GM18867 (cell line): ENCODE measurements around the gene STK4.

Source experiments
- ATAC-seq: cut with Tn5 transposase; IDR thresholded peaks from one replicate; pipeline ENCODE4 v1.9.1; 2021; ENCODE audit warnings: mild to moderate bottlenecking, moderate library complexity; ENCODE audit not compliant: unreplicated experiment

Gene STK4

GRCh38 chr20:45080867-45081624 is 114.7 kb downstream of the STK4 start:
- ATAC-seq: no peak

GRCh38 chr20:45082468-45082867 is 116.2 kb downstream of the STK4 start:
- ATAC-seq: no peak

DNA sequence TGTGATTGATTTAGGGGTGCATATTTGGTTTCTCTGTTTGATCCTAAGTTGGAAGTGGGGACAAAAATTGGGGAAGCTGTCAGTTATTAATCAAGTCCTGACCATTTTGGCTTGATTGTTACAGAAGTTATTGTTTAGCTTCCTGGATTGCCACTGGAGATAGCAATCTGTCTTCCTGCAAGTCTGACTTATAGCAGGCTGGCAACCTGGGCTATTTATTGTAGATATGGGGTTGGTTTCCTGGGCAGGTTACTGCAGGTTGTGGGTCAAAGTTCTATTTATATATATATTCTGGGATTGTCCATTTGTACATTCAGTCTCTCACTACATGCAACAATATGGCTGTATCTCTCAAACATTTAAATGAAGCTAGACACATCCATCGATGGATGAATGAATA is 116.8 kb downstream of the STK4 start:
- no peak for ATAC-seq

DNA sequence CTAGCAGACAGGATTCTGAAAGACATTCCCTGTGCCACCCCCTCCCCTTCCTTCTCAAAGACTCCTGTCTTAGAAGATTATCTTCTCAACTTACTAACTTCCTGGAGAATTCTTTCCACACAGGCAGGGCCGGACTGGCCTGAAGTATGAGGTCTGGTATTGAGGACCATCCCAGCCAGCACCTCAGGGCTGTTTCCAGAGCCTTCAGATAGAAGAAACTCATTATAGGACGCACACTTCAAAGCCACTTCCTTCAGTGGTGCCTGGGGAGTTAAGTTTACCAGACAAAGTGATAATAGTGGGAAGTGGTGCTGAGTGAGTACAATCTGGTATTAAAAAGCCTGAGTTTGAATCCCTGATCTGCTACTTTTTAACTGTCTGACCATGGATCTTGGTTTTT is 119.0 kb downstream of the STK4 start:
- ATAC-seq: no peak

- ATAC-seq: no peak
These were observed 119.6 kb downstream of the STK4 start for GRCh38 chr20:45085867-45086266.

- no peak for ATAC-seq
These were observed 120.9 kb downstream of the STK4 start for GRCh38 chr20:45087097-45087790.

GRCh38 chr20:45087814-45088213 is 121.5 kb downstream of the STK4 start:
- no peak for ATAC-seq

DNA sequence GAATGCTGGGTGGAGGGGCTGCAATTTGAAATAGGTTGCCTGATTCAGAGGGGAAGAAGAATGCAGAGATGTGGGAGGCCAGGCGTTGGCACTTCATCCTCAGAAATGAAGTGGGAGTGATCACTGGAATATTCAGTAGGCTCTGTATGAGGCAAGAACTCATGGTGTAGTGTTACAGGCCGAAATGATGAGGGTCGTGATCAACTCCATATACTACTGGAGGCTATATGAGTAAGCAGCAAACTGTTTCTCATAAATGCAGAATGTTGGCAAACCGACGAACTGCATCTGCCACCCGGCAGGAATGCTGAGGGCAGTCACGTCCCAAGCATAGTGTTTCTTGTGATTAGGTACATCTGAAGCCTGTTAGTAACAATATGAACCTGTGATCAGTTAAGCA is 121.9 kb downstream of the STK4 start:
- no peak for ATAC-seq

GRCh38 chr20:45090481-45090880 is 124.2 kb downstream of the STK4 start:
- no peak for ATAC-seq

DNA sequence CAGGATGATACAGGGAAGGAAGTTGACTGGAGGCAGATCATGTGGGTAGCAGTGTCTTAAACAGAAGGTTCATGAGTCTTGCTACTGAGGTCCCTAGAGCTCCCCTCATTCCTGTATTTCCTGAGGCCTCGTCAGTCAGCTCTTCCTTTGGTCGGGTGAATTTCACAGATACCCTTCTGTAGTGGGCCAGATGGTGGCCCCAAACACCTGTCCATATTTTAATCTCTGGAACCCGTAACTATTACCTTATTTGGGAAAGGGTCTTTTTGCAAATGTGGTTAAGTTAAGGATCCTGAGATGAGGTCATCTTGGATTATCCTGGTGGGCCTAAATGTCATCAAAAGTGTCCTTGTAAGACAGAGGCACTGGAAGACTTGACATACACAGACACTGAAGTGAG is 125.1 kb downstream of the STK4 start:
- ATAC-seq: no peak

DNA sequence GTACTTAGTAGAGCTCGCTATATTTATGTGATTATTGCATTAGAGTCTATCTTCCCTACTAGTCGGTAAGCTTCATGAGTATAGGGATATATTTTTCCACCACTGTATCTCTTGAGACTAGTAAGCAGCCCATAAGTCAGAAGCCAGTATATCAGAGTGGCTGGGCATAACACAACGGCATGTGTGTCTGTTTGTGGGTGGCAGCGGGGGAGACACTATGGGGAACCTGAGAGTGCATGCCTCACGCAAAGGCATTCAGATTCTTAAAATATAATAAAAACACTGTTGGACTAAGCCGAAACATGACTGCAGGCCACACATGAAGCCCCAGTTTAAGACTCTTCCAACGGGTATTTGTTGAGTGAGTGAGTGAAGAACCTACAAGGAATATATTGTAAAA is 126.6 kb downstream of the STK4 start:
- no peak for ATAC-seq

DNA sequence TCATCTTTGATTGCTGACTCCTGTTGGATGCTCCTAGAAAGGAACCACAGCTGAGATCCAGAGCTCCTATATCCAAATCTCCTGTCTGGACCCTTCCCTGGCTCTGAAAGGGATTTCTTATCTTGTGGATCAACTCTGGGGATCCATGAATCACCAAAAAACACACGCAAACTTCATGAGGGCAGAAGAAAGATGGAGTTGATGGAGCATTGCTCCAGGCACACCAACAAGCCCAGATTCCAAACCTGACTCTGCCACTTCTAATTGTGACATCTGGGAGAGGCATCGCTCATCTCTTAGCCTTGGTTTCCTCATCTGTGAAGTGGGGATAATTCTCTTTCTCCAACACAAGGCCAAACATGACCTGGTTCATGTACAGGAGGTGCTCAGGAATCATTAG is 127.9 kb downstream of the STK4 start:
- ATAC-seq: no peak

- ATAC-seq: no peak
These were observed 128.7 kb downstream of the STK4 start for GRCh38 chr20:45094864-45095574.

DNA sequence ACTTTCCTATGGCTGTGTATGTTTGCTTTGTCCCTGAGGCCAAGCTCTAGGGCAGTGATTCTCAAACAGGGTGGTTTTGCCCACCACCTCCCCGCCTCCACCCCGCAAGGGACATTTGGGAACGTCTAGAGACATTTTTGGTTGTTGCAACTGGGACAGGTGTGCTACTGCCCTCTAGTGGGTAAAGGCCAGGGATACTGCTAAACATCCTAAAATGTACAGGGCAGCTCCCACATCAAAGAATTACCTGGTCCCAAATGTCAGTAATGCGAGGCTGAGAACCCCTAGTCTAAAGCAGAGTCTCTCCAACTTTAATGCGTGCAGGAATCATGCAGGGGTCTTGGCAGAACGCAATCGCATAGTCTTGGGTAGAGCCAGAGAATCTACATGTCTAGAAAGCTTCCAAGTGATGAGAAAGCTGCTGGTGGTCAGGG is 129.5 kb downstream of the STK4 start:
- no peak for ATAC-seq

DNA sequence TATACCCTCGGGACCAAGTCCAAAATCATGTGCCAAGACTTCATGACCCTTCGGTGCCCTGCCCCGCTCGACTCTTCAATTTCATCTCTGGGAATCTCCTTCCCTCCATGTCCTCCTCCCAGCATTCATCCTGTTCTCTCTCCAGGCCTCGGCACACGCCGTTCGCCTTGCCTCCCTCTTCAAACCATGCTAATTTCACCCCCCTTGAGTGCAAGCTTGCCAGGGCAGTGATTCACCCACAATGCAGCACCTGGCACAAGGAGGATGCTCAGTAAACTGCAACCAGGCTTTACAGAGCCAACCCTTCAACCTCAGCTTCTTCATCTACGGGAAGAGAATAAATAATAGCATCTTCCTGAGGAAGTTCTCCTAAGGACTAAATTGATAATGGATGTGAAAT is 130.5 kb downstream of the STK4 start:
- ATAC-seq: no peak

DNA sequence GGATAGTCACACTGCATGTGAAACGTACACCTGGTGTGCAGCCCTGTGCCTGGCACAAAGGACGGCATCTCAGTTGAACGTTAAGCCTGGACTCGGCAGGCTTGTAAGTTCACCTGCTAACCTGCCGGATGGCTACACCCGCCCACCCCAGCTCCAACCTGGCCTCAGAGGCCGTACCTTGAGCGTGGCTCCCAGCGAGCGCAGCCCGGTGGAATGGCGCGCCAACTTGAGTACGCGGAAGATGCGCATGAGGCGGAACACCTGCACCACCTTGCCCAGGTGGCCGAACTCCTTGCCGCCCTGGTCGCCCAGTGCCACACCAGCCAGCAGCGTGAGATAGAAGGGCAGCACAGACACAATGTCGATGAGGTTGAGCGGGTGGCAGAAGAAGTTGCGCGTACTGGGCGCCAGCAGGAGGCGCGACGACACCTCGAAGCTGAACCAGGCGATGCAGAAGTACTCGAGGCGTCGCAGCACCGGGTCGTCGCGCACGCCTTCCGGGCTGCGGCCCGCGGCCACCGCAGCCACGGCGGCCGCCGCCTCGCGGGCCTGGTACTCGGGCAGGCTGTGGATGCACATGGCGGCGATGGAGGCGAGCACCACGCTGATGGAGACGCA is 131.3 kb downstream of the STK4 start:
- no peak for ATAC-seq

GRCh38 chr20:45098103-45098773 is 131.9 kb downstream of the STK4 start:
- ATAC-seq: no peak

DNA sequence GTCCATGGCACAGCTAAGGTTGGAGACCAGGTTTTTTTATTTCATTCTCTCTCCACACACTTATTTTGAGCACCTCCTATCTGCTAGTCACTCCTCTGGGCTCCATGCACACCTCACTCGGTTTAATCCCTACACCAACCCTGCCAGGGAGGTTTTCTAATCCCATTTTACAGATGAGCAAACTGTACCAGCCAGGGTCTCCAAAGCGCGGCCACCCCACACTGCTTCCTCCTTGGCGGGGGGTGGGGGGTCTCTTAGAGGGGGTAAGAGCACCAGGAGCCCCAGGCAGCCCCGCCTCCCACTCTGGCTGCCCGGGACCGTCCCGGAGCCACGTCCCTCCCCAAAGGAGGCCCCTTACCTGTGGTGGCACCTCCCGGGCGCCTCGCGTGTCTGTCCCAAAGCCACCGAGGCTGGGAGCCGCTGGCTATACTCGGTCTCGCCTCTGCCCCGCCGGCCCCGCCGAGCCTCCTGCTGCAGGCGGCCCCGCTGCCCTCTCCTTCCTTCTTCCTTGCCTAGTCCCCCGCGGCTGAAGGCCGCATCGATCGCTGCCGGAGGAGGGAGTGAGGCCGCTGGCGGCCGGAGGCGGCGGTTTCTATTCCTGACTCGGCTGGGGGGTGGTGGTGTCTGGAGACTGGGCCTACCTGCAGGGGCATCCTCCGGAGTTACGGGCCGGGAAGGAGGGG is 134.4 kb downstream of the STK4 start, which contains the start of gene KCNS1:
Gene KCNS1 (minus strand): TSS at position 565 of the 683 bp plus-strand sequence. CDS start 1,891 bp downstream, outside the sequence.
- ATAC-seq: no peak

- ATAC-seq: no peak
These were observed 135.1 kb downstream of the STK4 start for GRCh38 chr20:45101333-45101850.

GRCh38 chr20:45103072-45103471 is 136.8 kb downstream of the STK4 start:
- no peak for ATAC-seq
